PC-9 (cell line): ENCODE measurements around the gene ITGB5.

ENCODE experiments used
- CTCF ChIP-seq: fragments of 200-600 bp; sonication (generic); conservative IDR thresholded peaks from 2 replicates; pipeline ENCODE4 v1.6.1; 2017; ENCODE audit warnings: mixed run types, antibody characterized with exemption, mild to moderate bottlenecking, moderate library complexity
- EZH2 ChIP-seq: fragments of 200-600 bp; sonication (generic); IDR thresholded peaks from 2 replicates; pipeline ENCODE4 v1.8.0; 2017; ENCODE audit warnings: antibody characterized with exemption, low read depth

- TF ChIP-seq CTCF (no peak), EZH2 (no peak)
These were observed 125.1 kb downstream of the ITGB5 start for GRCh38 chr3:124761935-124762660.
